WTC11 (cell line): ENCODE measurements around the gene EMX2. TPM values are rescaled to one million over a fixed set of nuclear protein-coding genes. Genes with fewer than 3 reads are reported as not detected.

Experiments
- ATAC-seq: fragments of 200-7000 bp; cut with Tn5 transposase; 2 replicates; pipeline ENCODE4 v1.10.0; 2021; ENCODE audit warnings: mild to moderate bottlenecking, moderate library complexity
- CTCF ChIA-PET: fragments of 300-600 bp; sonication (Branson Sonifier 250); formaldehyde crosslinking; loops from one replicate; lab custom pipeline; 2021; ENCODE audit warnings: antibody characterized with exemption; lab: Charles Lee
- POLR2A ChIA-PET: fragments of 350-600 bp; sonication (Branson Sonifier 250); formaldehyde crosslinking; loops from one replicate; lab custom pipeline; 2021; ENCODE audit warnings: antibody characterized with exemption; lab: Charles Lee
- DNase-seq: peaks from one replicate; pipeline ENCODE4 v3.0.0; 2021; ENCODE audit warnings: low spot score
- H3K27ac Mint-ChIP-seq: 2 replicates; pipeline ENCODE4 v1.8.0; 2021; ENCODE audit warnings: mixed read lengths
- H3K27me3 Mint-ChIP-seq: 2 replicates; pipeline ENCODE4 v1.8.0; 2021; ENCODE audit warnings: low read depth, mild to moderate bottlenecking, moderate library complexity, mixed read lengths
- H3K36me3 Mint-ChIP-seq: 2 replicates; pipeline ENCODE4 v1.8.0; 2021; ENCODE audit warnings: mixed read lengths
- H3K4me1 Mint-ChIP-seq: 2 replicates; pipeline ENCODE4 v1.8.0; 2022; ENCODE audit warnings: mixed read lengths
- H3K4me3 Mint-ChIP-seq: 2 replicates; pipeline ENCODE4 v1.8.0; 2021; ENCODE audit warnings: mild to moderate bottlenecking, moderate library complexity, mixed read lengths
- H3K9me3 Mint-ChIP-seq: 2 replicates; pipeline ENCODE4 v1.8.0; 2021; ENCODE audit warnings: mixed read lengths
- FOXJ3 ChIP-seq: sonication (generic); formaldehyde crosslinking; IDR thresholded peaks from 2 replicates; pipeline ENCODE4 v1.9.0; 2021; ENCODE audit warnings: missing genetic modification reagents, mild to moderate bottlenecking, borderline replicate concordance
- GTF2I ChIP-seq: fragments of 250-450 bp; sonication (Bioruptor Pico); conservative IDR thresholded peaks from 2 replicates; pipeline ENCODE4 v1.4.0; 2021; ENCODE audit warnings: mild to moderate bottlenecking
- JAZF1 ChIP-seq: fragments of 250-450 bp; sonication (Bioruptor Pico); IDR thresholded peaks from 2 replicates; pipeline ENCODE4 v1.9.0; 2021; ENCODE audit warnings: moderate library complexity, mild to moderate bottlenecking, inconsistent platforms
- NFE2L1 ChIP-seq: sonication (generic); formaldehyde crosslinking; IDR thresholded peaks from 2 replicates; pipeline ENCODE4 v1.8.1; 2023; ENCODE audit warnings: missing genetic modification reagents
- NFYB ChIP-seq: sonication (generic); formaldehyde crosslinking; conservative IDR thresholded peaks from 2 replicates; pipeline ENCODE4 v1.8.0; 2022; ENCODE audit warnings: low read depth, missing genetic modification reagents
- RELA ChIP-seq: sonication (generic); formaldehyde crosslinking; IDR thresholded peaks from 2 replicates; pipeline ENCODE4 v1.8.1; 2022; ENCODE audit warnings: missing genetic modification reagents, mild to moderate bottlenecking, borderline replicate concordance
- ZNF219 ChIP-seq: sonication (generic); formaldehyde crosslinking; IDR thresholded peaks from 2 replicates; pipeline ENCODE4 v1.8.0; 2023; ENCODE audit warnings: missing genetic modification reagents, mild to moderate bottlenecking, borderline replicate concordance
- ZNF263 ChIP-seq: sonication (generic); formaldehyde crosslinking; IDR thresholded peaks from 2 replicates; pipeline ENCODE4 v1.8.1; 2022; ENCODE audit warnings: low read depth, mild to moderate bottlenecking, moderate library complexity, missing genetic modification reagents
- ZNF396 ChIP-seq: fragments of 250-450 bp; sonication (Bioruptor Pico); IDR thresholded peaks from 2 replicates; pipeline ENCODE4 v1.8.0; 2021; ENCODE audit warnings: mild to moderate bottlenecking, moderate library complexity, borderline replicate concordance
- ZNF671 ChIP-seq: fragments of 250-450 bp; sonication (Bioruptor Pico); IDR thresholded peaks from 2 replicates; pipeline ENCODE4 v1.8.0; 2021; ENCODE audit warnings: mild to moderate bottlenecking
- total RNA-seq: library from RNA; stranded (reverse); gene quantifications from 3 replicates; pipeline ENCODE4 v1.2.3, GENCODE V29; 2021
- TF ChIP-seq, protein P1 (sequence below): sonication (generic); formaldehyde crosslinking; IDR thresholded peaks from 2 replicates; pipeline ENCODE4 v1.8.1; 2022; ENCODE audit warnings: low read depth, mild to moderate bottlenecking, moderate library complexity, missing genetic modification reagents, borderline replicate concordance
- TF ChIP-seq, protein P2 (sequence below): sonication (generic); formaldehyde crosslinking; IDR thresholded peaks from 2 replicates; pipeline ENCODE4 v1.8.0; 2023; ENCODE audit warnings: mild to moderate bottlenecking, missing genetic modification reagents
- TF ChIP-seq, protein P3 (sequence below): sonication (generic); formaldehyde crosslinking; conservative IDR thresholded peaks from 2 replicates; pipeline ENCODE4 v1.8.1; 2022; ENCODE audit warnings: mild to moderate bottlenecking, missing genetic modification reagents
- TF ChIP-seq, protein P4 (sequence below): sonication (generic); formaldehyde crosslinking; IDR thresholded peaks from 2 replicates; pipeline ENCODE4 v1.8.0; 2022; ENCODE audit warnings: mild to moderate bottlenecking, missing genetic modification reagents
- TF ChIP-seq, protein P5 (sequence below): sonication (generic); formaldehyde crosslinking; IDR thresholded peaks from 2 replicates; pipeline ENCODE4 v1.8.0; 2022; ENCODE audit warnings: mild to moderate bottlenecking, missing genetic modification reagents
- TF ChIP-seq, protein P6 (sequence below): sonication (generic); formaldehyde crosslinking; IDR thresholded peaks from 2 replicates; pipeline ENCODE4 v1.8.1; 2023; ENCODE audit warnings: mild to moderate bottlenecking, moderate library complexity, missing genetic modification reagents
- TF ChIP-seq, protein P7 (sequence below): sonication (generic); formaldehyde crosslinking; IDR thresholded peaks from 2 replicates; pipeline ENCODE4 v1.8.1; 2023; ENCODE audit warnings: mild to moderate bottlenecking, missing genetic modification reagents, moderate library complexity
- TF ChIP-seq, protein P8 (sequence below): sonication (generic); formaldehyde crosslinking; IDR thresholded peaks from 2 replicates; pipeline ENCODE4 v1.8.1; 2023; ENCODE audit warnings: mild to moderate bottlenecking, missing genetic modification reagents, borderline replicate concordance

EMX2 gene
- total RNA-seq, 1 experiment from 2014 or later, result not detected

DNA sequence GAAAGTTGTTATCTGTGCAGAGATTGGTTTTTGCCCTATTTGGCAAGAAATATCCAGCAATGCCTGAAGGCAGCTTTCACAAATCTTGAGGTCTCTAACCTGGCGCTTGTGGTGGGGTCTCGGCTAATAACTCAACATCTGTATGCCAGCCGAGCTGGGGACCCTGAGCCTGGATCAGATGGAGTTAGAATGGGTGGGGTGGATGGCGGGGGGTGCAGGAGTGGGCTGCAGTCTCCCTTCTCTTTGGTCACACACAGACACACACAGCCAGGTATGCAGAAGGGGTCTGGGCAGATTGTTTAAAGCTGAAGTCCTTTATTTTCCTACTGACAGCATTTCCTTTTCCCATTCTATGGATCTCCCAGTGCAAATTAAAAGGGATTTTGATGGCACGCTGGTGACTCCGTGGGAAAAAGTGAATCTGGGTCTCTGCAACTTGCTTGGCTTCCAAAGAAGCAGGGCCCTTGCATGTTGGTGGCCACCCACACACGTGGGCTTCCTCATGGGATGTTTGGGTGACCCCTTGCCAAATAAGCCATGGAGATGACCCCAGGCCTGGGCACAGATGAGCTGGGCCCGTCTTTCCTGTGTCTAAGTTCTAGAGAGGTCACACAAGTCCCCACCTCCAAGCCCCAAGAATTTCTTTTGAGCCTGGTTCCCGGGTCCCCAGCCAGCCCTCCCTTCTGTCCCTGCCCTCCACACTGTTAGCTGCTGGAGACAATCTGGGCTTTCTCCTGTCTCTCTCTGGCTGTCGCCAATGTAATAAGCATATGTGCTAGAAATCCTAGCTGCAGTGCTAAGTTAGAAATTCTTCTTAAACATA lies 39.9 kb upstream of the EMX2 start (continued):
- TF ChIP-seq, protein P1, sequence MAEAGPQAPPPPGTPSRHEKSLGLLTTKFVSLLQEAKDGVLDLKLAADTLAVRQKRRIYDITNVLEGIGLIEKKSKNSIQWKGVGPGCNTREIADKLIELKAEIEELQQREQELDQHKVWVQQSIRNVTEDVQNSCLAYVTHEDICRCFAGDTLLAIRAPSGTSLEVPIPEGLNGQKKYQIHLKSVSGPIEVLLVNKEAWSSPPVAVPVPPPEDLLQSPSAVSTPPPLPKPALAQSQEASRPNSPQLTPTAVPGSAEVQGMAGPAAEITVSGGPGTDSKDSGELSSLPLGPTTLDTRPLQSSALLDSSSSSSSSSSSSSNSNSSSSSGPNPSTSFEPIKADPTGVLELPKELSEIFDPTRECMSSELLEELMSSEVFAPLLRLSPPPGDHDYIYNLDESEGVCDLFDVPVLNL, result no peak
- TF ChIP-seq NFE2L1, result no peak
- TF ChIP-seq, protein P2, sequence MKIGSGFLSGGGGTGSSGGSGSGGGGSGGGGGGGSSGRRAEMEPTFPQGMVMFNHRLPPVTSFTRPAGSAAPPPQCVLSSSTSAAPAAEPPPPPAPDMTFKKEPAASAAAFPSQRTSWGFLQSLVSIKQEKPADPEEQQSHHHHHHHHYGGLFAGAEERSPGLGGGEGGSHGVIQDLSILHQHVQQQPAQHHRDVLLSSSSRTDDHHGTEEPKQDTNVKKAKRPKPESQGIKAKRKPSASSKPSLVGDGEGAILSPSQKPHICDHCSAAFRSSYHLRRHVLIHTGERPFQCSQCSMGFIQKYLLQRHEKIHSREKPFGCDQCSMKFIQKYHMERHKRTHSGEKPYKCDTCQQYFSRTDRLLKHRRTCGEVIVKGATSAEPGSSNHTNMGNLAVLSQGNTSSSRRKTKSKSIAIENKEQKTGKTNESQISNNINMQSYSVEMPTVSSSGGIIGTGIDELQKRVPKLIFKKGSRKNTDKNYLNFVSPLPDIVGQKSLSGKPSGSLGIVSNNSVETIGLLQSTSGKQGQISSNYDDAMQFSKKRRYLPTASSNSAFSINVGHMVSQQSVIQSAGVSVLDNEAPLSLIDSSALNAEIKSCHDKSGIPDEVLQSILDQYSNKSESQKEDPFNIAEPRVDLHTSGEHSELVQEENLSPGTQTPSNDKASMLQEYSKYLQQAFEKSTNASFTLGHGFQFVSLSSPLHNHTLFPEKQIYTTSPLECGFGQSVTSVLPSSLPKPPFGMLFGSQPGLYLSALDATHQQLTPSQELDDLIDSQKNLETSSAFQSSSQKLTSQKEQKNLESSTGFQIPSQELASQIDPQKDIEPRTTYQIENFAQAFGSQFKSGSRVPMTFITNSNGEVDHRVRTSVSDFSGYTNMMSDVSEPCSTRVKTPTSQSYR (CRISPR knock-in tag), result no peak
- TF ChIP-seq GTF2I (CRISPR knock-in tag), result no peak
- no peak for TF ChIP-seq JAZF1 (CRISPR knock-in tag)
- TF ChIP-seq NFYB (CRISPR knock-in tag), result no peak
- TF ChIP-seq, protein P3, sequence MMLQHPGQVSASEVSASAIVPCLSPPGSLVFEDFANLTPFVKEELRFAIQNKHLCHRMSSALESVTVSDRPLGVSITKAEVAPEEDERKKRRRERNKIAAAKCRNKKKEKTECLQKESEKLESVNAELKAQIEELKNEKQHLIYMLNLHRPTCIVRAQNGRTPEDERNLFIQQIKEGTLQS, result no peak
- TF ChIP-seq ZNF263 (CRISPR knock-in tag), result no peak
- TF ChIP-seq FOXJ3 (CRISPR knock-in tag), result no peak
- TF ChIP-seq ZNF219 (CRISPR knock-in tag), result no peak
- TF ChIP-seq RELA (CRISPR knock-in tag), result no peak
- TF ChIP-seq, protein P4, sequence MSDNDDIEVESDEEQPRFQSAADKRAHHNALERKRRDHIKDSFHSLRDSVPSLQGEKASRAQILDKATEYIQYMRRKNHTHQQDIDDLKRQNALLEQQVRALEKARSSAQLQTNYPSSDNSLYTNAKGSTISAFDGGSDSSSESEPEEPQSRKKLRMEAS (CRISPR knock-in tag), result no peak
- TF ChIP-seq ZNF671, result no peak

DNA sequence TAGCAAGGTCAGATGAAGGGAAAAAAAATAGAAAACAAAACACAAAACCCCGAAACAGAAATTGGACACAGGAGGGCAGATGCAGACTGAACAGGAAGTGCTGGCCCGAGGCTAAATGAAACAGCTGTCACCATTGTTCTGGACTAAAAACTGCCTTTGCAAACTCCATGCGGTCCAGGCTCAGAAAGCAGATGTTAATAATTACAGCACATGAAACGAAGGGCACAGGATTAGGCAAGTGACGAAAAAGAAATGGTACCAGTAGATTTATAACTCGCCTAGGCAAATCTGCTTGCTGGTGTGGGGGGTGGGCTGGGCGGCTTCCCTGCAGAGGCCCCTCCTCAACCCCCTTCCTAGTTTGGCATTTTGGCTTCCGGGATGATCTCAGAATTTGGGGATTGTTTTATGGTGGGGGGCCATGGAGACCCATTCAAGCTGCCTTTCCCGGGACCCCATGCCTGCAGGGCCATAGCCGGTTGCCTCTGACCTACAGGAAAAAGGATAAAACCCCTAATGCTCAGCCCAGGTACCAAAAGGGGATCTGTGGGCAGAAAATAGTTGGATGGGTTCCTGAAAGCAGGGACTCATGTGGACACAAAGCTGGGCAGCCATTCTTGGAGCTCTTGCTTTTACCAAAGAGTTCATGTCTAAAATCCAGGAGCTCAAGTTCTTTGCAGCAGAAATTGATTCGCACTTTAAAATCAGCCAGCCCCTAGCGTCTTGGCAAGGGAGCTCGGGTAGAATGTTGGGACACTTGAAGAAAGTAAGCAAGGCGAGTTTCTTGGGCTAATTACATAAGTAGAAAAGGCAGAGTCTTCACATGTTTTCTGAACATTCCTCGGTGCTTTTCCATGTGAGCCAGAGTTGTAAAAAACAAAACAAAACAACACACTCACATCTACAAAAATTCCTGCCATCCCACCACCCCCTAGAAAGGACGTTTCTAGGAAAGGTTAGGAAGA lies 39.0 kb upstream of the EMX2 start:
- no peak for ATAC-seq
- no peak overlapping the region for H3K4me3 Mint-ChIP-seq
- TF ChIP-seq, protein P5, sequence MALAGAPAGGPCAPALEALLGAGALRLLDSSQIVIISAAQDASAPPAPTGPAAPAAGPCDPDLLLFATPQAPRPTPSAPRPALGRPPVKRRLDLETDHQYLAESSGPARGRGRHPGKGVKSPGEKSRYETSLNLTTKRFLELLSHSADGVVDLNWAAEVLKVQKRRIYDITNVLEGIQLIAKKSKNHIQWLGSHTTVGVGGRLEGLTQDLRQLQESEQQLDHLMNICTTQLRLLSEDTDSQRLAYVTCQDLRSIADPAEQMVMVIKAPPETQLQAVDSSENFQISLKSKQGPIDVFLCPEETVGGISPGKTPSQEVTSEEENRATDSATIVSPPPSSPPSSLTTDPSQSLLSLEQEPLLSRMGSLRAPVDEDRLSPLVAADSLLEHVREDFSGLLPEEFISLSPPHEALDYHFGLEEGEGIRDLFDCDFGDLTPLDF (CRISPR knock-in tag), result no peak
- TF ChIP-seq, protein P6, sequence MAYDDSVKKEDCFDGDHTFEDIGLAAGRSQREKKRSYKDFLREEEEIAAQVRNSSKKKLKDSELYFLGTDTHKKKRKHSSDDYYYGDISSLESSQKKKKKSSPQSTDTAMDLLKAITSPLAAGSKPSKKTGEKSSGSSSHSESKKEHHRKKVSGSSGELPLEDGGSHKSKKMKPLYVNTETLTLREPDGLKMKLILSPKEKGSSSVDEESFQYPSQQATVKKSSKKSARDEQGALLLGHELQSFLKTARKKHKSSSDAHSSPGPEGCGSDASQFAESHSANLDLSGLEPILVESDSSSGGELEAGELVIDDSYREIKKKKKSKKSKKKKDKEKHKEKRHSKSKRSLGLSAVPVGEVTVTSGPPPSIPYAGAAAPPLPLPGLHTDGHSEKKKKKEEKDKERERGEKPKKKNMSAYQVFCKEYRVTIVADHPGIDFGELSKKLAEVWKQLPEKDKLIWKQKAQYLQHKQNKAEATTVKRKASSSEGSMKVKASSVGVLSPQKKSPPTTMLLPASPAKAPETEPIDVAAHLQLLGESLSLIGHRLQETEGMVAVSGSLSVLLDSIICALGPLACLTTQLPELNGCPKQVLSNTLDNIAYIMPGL (CRISPR knock-in tag), result no peak
- TF ChIP-seq, protein P7, sequence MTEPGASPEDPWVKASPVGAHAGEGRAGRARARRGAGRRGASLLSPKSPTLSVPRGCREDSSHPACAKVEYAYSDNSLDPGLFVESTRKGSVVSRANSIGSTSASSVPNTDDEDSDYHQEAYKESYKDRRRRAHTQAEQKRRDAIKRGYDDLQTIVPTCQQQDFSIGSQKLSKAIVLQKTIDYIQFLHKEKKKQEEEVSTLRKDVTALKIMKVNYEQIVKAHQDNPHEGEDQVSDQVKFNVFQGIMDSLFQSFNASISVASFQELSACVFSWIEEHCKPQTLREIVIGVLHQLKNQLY (CRISPR knock-in tag), result no peak
- TF ChIP-seq ZNF396 (CRISPR knock-in tag), result no peak
- TF ChIP-seq, protein P8, sequence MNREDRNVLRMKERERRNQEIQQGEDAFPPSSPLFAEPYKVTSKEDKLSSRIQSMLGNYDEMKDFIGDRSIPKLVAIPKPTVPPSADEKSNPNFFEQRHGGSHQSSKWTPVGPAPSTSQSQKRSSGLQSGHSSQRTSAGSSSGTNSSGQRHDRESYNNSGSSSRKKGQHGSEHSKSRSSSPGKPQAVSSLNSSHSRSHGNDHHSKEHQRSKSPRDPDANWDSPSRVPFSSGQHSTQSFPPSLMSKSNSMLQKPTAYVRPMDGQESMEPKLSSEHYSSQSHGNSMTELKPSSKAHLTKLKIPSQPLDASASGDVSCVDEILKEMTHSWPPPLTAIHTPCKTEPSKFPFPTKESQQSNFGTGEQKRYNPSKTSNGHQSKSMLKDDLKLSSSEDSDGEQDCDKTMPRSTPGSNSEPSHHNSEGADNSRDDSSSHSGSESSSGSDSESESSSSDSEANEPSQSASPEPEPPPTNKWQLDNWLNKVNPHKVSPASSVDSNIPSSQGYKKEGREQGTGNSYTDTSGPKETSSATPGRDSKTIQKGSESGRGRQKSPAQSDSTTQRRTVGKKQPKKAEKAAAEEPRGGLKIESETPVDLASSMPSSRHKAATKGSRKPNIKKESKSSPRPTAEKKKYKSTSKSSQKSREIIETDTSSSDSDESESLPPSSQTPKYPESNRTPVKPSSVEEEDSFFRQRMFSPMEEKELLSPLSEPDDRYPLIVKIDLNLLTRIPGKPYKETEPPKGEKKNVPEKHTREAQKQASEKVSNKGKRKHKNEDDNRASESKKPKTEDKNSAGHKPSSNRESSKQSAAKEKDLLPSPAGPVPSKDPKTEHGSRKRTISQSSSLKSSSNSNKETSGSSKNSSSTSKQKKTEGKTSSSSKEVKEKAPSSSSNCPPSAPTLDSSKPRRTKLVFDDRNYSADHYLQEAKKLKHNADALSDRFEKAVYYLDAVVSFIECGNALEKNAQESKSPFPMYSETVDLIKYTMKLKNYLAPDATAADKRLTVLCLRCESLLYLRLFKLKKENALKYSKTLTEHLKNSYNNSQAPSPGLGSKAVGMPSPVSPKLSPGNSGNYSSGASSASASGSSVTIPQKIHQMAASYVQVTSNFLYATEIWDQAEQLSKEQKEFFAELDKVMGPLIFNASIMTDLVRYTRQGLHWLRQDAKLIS (CRISPR knock-in tag), result no peak
- TF ChIP-seq ZNF263 (CRISPR knock-in tag), result no peak

More for the DNA sequence above, 39.0 kb upstream of the EMX2 start:
- ChIA-PET POLR2A (no interaction called here), CTCF (interaction anchor here (1.0 to 1.2 kb wide), 4 partner anchors 29 to 62 kb away, joined by 3 to 4 read pairs (median 4); no protein-coding TSS in a partner anchor)
- peaks cover 8% of the 10 kb centered on the region for H3K4me1 Mint-ChIP-seq
- no peak overlapping the region for H3K27ac Mint-ChIP-seq
- H3K9me3 Mint-ChIP-seq, result no peaks in the 10 kb centered on the region
- no peaks in the 10 kb centered on the region for H3K36me3 Mint-ChIP-seq
- H3K27me3 Mint-ChIP-seq, result no peaks in the 10 kb centered on the region
- no peak for DNase-seq
